Endothelial cell of umbilical vein (primary cell): ENCODE data around the gene RIN2. TPM values are rescaled to one million over a fixed set of nuclear protein-coding genes. Genes with fewer than 3 reads are reported as not detected.

Experiments used
- BruUV-seq: library from RNA; stranded (reverse); fragments of 400-500 nt; replicated peaks from 2 replicates; lab custom pipeline; 2021; lab: Mats Ljungman, UMichigan
- CTCF ChIA-PET: fragments of 300-600, 350-600 bp; sonication (Branson Sonifier 250); formaldehyde crosslinking; loops from one replicate; lab custom pipeline; 2021; ENCODE audit warnings: antibody characterized with exemption, inconsistent platforms; lab: Charles Lee
- POLR2A ChIA-PET: fragments of 300-600, 350-600 bp; sonication (Branson Sonifier 250); formaldehyde crosslinking; loops from one replicate; lab custom pipeline; 2021; ENCODE audit warnings: antibody characterized with exemption, inconsistent platforms; lab: Charles Lee
- DNase-seq: peaks from one replicate; pipeline ENCODE4 v3.0.0-alpha.2; 2011; ENCODE audit warnings: low read depth, low spot score
- FAIRE-seq: peaks from 2 replicates; lab custom pipeline; 2011; peaks lifted over from hg19 to GRCh38; lab: Jason Lieb, UNC
- H2AFZ ChIP-seq: 2 replicates; pipeline ENCODE4 v1.6.0; 2012; ENCODE audit warnings: low read depth, low read length, control low read depth, inconsistent platforms
- H3K27ac ChIP-seq: 2 replicates; pipeline ENCODE4 v1.5.1; 2011; ENCODE audit warnings: low read depth, mild to moderate bottlenecking, control low read depth, low read length, moderate library complexity; ENCODE audit not compliant: insufficient read depth
- H3K27me3 ChIP-seq, 2 experiments: 2 replicates each; pipeline versions ENCODE4 v1.6.0 to v1.6.1; 2011; ENCODE audit warnings: low read length in 2 of 2, mixed read lengths in 1 of 2; ENCODE audit not compliant: control insufficient read depth in 2 of 2, insufficient read depth in 2 of 2
- H3K36me3 ChIP-seq, 2 experiments: 2 replicates in 1 of 2; 3 replicates in 1 of 2; pipeline ENCODE4 v1.5.1; 2011; ENCODE audit warnings: low read length in 2 of 2, mild to moderate bottlenecking in 1 of 2, moderate library complexity in 1 of 2; ENCODE audit not compliant: control insufficient read depth in 2 of 2, insufficient read depth in 2 of 2; ENCODE audit errors: extremely low read depth in 1 of 2
- H3K4me1 ChIP-seq: 3 replicates; pipeline ENCODE4 v1.5.1; 2011; ENCODE audit warnings: mild to moderate bottlenecking, low read length; ENCODE audit not compliant: control insufficient read depth, insufficient read depth; ENCODE audit errors: extremely low read depth
- H3K4me2 ChIP-seq: 2 replicates; pipeline ENCODE4 v1.6.1; 2011; ENCODE audit warnings: low read length, control low read depth, mixed read lengths; ENCODE audit not compliant: insufficient read depth
- H3K4me3 ChIP-seq, 3 experiments: fragments of 200-600 bp in 1 of 3; sonication (generic), shearing (Covaris generic) in 1 of 3; replicated peaks in 1 of 3; 2 replicates each; pipeline ENCODE4 v1.5.1; 2011 to 2016; ENCODE audit warnings: control low read depth in 3 of 3, low read length in 3 of 3, mild to moderate bottlenecking in 2 of 3, inconsistent platforms in 1 of 3, low read depth in 1 of 3, moderate library complexity in 1 of 3; ENCODE audit not compliant: insufficient read depth in 1 of 3
- H3K79me2 ChIP-seq: 2 replicates; pipeline ENCODE4 v1.6.0; 2012; ENCODE audit warnings: low read length, inconsistent platforms; ENCODE audit not compliant: control insufficient read depth, insufficient read depth
- H3K9ac ChIP-seq: replicated peaks from 2 replicates; pipeline ENCODE3; 2011; ENCODE audit warnings: low read length, control low read depth; ENCODE audit not compliant: insufficient read depth; ENCODE audit errors: extremely low read depth
- H3K9me1 ChIP-seq: replicated peaks from 3 replicates; pipeline ENCODE4 v1.6.0; 2011; ENCODE audit warnings: mild to moderate bottlenecking, low read length; ENCODE audit not compliant: control insufficient read depth, insufficient read depth; ENCODE audit errors: extremely low read depth
- H3K9me3 ChIP-seq: replicated peaks from 2 replicates; pipeline ENCODE4 v1.5.1; 2012; ENCODE audit warnings: low read length, inconsistent platforms; ENCODE audit not compliant: control insufficient read depth, insufficient read depth
- H4K20me1 ChIP-seq: replicated peaks from 2 replicates; pipeline ENCODE3; 2011; ENCODE audit warnings: mild to moderate bottlenecking, low read length; ENCODE audit not compliant: control insufficient read depth, insufficient read depth; ENCODE audit errors: extremely low read depth
- EZH2 ChIP-seq: IDR thresholded peaks from 2 replicates; pipeline ENCODE4 v1.6.1; 2012; ENCODE audit warnings: borderline replicate concordance, low read depth, mild to moderate bottlenecking, moderate library complexity, low read length, inconsistent platforms; ENCODE audit not compliant: severe bottlenecking
- FOS ChIP-seq: IDR thresholded peaks from 2 replicates; pipeline ENCODE4 v1.6.1; 2011; ENCODE audit warnings: mild to moderate bottlenecking, low read length, moderate library complexity, borderline replicate concordance; ENCODE audit not compliant: insufficient read depth
- GATA2 ChIP-seq: IDR thresholded peaks from 2 replicates; pipeline ENCODE4 v1.7.0; 2011; ENCODE audit warnings: low read depth, mild to moderate bottlenecking, moderate library complexity, mixed read lengths, low read length; ENCODE audit not compliant: insufficient read length, insufficient read depth
- JUN ChIP-seq: IDR thresholded peaks from 2 replicates; pipeline ENCODE4 v1.6.1; 2011; ENCODE audit warnings: borderline replicate concordance, low read depth; ENCODE audit not compliant: insufficient read length, insufficient read depth
- POLR2A ChIP-seq: IDR thresholded peaks from 2 replicates; pipeline ENCODE4 v1.6.1; 2012; ENCODE audit warnings: low read depth, mild to moderate bottlenecking, control low read depth, low read length
- POLR2AphosphoS5 ChIP-seq: IDR thresholded peaks from 2 replicates; pipeline ENCODE4 v1.6.1; 2012; ENCODE audit warnings: low read depth, mild to moderate bottlenecking, control low read depth, low read length, moderate library complexity; ENCODE audit not compliant: insufficient read depth
- dilution Hi-C: fragments of 300-500 bp; cut with MboI; formaldehyde crosslinking; loops from one replicate; pipeline ENCODE4 v1.15.0; 2019; ENCODE audit warnings: low sequenced_read_pairs; ENCODE audit not compliant: extremely low pct_ligation_motif_present
- intact Hi-C: fragments of 100-400 bp; cut with micrococcal nuclease; formaldehyde crosslinking; loops from one replicate; pipeline ENCODE4 v1.10.0; 2022
- polyA plus RNA-seq, 4 experiments: library from polyadenylated mRNA; depleted of rRNA in 3 of 4; stranded (reverse) in 3 of 4; unstranded in 1 of 4; fragments of >200 nt; gene quantifications; 2 replicates each; pipeline versions ENCODE4 v1.2.1 to v1.2.3, GENCODE V29; 2011 to 2012; ENCODE audit warnings: missing spikeins in 1 of 4
- total RNA-seq: library from RNA; stranded (reverse); gene quantifications from 2 replicates; pipeline ENCODE4 v1.2.3, GENCODE V29; 2021

The RIN2 gene
- total and polyA plus RNA-seq, 2 donors (not counting 3 experiments of a cell fraction or from before 2014, with no cell fraction given): 22.6 to 119 TPM

DNA sequence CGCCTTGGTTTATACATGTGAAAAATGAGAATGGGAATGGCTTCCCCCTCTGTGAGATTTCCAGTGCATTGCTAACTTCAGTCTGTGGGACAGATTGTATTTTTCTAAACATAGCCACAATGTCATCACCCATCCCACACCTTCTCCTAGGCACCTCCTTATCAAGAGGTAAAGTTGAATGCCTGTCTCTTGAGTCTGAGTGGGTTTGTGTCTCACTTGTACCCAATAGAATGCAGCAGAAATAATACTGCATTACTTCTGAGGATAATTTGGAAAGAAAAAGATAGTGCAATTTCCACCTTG, 27.9 kb downstream of the RIN2 start:
- no peaks in the 10 kb centered on the region for H3K36me3 ChIP-seq
- H3K4me1 ChIP-seq: peaks cover 34% of the 10 kb centered on the region
- BruUV-seq: TSS peak; percentile 78
- no peaks in the 10 kb centered on the region for H3K9me3 ChIP-seq
- peak overlapping the region; percentile 61 for H3K9ac ChIP-seq
- dilution Hi-C loops (no loop called here), intact Hi-C loops (loop anchor here (1.0 to 2.0 kb wide), 9 partner anchors 15 to 231 kb away; partner anchors contain the start of genes NAA20 and RIN2)
- no peak for TF ChIP-seq FOS
- no peak for TF ChIP-seq POLR2A
- TF ChIP-seq JUN: no peak
- TF ChIP-seq GATA2: no peak
- no peak for TF ChIP-seq EZH2
- H3K27me3 ChIP-seq: no peaks in the 10 kb centered on the region
- H3K79me2 ChIP-seq: no peaks in the 10 kb centered on the region
- peak overlapping the region; percentile 73 for H3K27ac ChIP-seq
- H2AFZ ChIP-seq: peak overlapping the region; percentile 75
- H3K4me2 ChIP-seq: peak overlapping the region; percentile 28
- no peaks in the 10 kb centered on the region for H3K9me1 ChIP-seq
- ChIA-PET POLR2A (interaction anchor here (1.2 to 1.3 kb wide), 2 partner anchors 104 to 208 kb away, joined by 4 to 5 read pairs; no protein-coding TSS in a partner anchor), CTCF (interaction anchor here (0.7 to 7.2 kb wide), 27 partner anchors 10 to 231 kb away, joined by 3 to 98 read pairs (median 6); partner anchors contain the start of gene NAA20)
- no peaks in the 10 kb centered on the region for H4K20me1 ChIP-seq
- DNase-seq (no peak), FAIRE-seq (peak; percentile 33)
- no peak overlapping the region for H3K4me3 ChIP-seq

- TF ChIP-seq FOS (peak; percentile 24), POLR2AphosphoS5 (peak; percentile 70), GATA2 (no peak)
- CTCF ChIA-PET: interaction anchor here (0.7 to 7.2 kb wide), 18 partner anchors 10 to 207 kb away, joined by 3 to 98 read pairs (median 8); no protein-coding TSS in a partner anchor
Observed at GRCh38 chr20:19786311-19786710, 28.3 kb downstream of the RIN2 start.

More at GRCh38 chr20:19786311-19786710, 28.3 kb downstream of the RIN2 start:
- H3K9ac ChIP-seq: peak overlapping the region; percentile 26
- H3K27ac ChIP-seq: peak overlapping the region; percentile 73
- H3K4me1 ChIP-seq: peaks cover 34% of the 10 kb centered on the region
- DNase-seq (peak; percentile 91), FAIRE-seq (peak; percentile 77)
- BruUV-seq: no TSS peak
- H3K4me3 ChIP-seq: no peak overlapping the region
- no peaks in the 10 kb centered on the region for H3K27me3 ChIP-seq
- no peaks in the 10 kb centered on the region for H3K79me2 ChIP-seq
- POLR2A ChIA-PET: interaction anchor here (1.2 to 1.3 kb wide), 2 partner anchors 103 to 208 kb away, joined by 4 to 5 read pairs; no protein-coding TSS in a partner anchor
- dilution Hi-C loops (no loop called here), intact Hi-C loops (loop anchor here (1.0 to 2.0 kb wide), 3 partner anchors 14 to 231 kb away; partner anchors contain the start of gene NAA20)
- H3K4me2 ChIP-seq: peak overlapping the region; percentile 46
- H3K9me3 ChIP-seq: no peaks in the 10 kb centered on the region
- H2AFZ ChIP-seq: peak overlapping the region; percentile 75
- H4K20me1 ChIP-seq: no peaks in the 10 kb centered on the region
- no peaks in the 10 kb centered on the region for H3K36me3 ChIP-seq
- no peaks in the 10 kb centered on the region for H3K9me1 ChIP-seq
